ENCODE measurements around the gene AHR.

DNA sequence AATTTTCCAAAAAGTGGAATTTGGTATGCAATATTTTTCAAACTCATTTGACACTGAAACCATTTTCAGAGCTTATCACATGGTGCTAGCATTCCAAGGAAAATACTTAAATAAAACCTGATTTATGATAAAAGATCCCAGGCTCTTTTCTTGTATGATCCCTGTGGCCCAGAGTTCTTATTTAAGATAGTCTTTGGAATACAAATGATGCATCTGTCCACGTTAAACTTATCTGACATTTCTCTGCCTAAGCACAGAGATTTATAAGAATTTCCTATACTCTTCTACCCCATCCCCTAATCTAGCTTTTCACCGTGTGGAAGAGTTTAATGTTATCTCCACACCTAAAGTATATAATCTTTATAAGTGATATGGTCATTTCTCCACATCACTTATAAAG lies 66.2 kb downstream of the AHR start:
- TF ChIP-seq CTCF (optimal IDR thresholded peaks at IDR 0.05 in 1 of 3, IDR thresholded peaks at IDR 0.05 in 1 of 3, conservative IDR thresholded peaks at IDR 0.05 in 1 of 3; ENCODE audit: extremely low read depth in 1 of 3, insufficient read depth in 2 of 3, low read length in 3 of 3) (no peak), EZH2 (IDR thresholded peaks at IDR 0.05; ENCODE audit: low read length) (no peak)
